HG03139 (cell line): ENCODE data around the gene MYZAP.

Source experiments
- ATAC-seq: cut with Tn5 transposase; IDR thresholded peaks from one replicate; pipeline ENCODE4 v1.9.1; 2021; ENCODE audit not compliant: unreplicated experiment

Gene MYZAP

DNA sequence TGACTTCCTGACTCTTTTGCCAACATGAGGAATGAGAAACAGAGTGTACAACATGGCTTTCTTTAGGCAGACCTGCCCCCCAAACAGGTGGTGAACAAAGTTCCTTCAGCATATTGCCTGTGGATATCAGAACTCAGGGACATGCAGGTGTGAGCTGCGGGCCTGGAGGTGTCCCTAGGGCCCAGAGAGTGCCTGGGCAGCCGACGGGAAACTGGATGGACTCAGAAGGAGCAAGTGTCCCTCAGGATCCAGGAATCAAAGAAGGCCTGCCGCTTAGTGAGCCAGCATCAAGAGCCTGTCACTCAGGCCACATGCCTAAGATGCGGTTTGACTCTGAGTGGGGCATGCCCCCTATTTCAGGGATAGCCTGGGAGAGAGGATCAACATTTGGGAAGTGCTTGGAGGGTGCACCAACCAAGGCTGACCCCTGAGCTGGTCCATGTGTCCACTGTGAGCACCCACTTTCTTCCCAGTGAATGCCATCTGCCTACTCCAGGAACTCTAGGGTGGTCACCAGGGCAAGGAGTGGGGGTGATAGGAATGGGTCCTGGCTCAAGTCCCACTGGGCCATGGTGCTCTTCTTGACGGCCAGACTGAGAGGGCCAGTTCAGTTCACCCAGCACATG is 98.8 kb downstream of the MYZAP start:
- no peak for ATAC-seq

DNA sequence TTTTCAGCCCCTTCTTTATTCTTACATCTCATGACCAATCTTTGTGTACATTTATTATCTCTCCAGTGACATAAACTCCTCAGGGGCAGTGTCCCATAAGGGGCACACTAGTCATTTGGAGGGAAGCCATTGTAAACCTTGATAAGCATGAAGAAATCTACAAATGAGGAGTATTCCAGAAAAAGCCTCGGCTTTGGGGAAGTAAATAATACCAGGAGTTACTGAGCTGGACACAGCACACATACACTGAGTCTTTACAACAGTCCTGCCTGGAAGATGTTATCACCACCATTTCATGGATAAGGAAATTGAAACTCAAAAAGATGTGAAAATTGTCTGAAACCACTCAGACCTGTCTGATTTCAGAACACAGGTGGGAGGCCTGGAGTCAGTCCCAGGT is 99.4 kb downstream of the MYZAP start:
- ATAC-seq = no peak

DNA sequence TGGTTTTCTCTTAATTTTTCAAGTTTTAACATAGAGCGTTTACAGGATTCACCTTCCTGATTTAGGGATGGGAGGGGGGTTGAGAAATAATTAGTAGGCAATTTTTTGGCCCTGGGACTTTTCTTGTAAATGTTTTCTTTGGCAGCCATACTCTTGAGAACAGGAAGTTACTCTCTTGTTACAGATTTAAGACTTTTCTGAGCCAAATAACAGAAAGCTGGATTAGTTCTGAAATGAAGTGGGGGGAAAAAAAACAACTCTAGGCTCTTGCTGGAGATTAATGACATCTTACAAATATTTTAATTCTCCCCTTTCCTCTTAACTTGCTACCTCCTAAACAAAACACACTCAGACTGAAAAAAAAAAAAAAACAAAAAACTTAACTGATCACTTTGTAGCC is 101.0 kb downstream of the MYZAP start:
- no peak for ATAC-seq

DNA sequence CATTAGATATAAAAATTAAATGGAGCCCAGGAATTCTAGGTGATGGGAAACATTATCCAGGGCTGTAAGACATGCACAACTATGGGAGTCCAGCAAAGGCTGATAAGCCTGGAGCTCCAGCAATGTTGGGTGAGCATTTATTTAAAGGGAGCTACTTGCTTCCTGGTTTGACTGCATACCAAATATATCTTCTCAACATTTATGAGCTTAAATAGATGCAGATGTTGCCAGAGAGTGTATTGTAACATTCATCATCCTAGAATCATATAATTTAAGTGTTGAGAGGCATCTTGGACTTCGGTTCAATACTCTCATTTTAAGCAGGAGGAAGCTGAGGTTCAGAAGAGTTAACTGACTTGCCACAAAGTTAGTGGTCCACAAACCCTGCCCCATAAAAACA is 102.6 kb downstream of the MYZAP start:
- no peak for ATAC-seq

DNA sequence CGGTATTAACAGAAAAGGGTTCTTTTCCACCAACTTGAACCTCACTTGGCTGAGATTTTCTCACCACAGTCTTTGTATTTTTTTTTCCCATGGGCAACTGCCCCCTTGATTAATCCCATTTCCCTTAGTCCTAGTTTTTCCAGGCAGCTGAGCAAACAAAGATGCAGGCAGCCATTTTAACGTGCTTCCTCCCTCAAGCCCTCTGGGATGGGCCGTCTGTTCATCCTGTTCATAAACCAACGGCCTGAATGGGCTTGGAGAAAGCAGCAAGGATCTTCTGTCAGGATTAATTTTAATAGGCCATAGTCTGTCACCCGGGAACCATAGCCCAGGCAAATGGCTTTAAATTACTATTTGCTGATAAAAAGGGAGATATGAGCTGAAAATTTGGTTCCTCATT is 104.4 kb downstream of the MYZAP start:
- ATAC-seq = no peak

DNA sequence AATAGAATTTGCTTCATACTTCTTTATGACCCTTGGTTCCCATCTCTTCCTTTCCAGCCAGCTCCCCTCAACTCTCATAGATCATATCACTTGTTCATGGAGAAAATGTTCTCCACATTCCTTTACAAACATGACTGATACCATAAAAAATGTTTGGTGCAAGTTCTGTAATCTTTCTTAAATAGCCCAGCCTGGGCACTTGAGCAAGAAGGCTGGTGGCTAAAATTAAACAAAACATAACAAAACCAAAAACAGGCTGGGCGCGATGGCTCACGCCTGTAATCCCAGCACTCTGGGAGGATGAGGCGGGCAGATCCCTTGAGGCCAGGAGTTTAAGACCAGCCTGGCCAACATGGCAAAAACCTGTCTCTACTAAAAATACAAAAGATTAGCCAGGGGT is 105.9 kb downstream of the MYZAP start:
- ATAC-seq = no peak

DNA sequence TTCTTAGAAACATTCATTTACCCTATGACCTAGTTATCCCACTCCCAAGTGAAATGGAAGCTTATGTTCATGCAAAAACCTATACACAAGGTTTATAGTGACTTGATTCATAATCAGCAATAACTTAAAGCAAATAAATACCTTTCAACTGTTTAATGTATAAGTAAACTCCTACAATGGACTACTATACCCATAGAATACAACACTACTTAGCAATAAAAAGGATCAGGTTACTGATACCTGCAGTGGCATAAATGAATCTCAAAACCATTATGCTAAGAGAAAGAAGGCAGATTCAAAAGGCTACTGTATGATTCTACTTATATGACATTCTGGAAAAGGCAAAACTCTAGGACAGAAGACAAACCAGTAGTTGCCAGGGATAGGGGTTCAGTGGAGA is 106.5 kb downstream of the MYZAP start:
- ATAC-seq = no peak

DNA sequence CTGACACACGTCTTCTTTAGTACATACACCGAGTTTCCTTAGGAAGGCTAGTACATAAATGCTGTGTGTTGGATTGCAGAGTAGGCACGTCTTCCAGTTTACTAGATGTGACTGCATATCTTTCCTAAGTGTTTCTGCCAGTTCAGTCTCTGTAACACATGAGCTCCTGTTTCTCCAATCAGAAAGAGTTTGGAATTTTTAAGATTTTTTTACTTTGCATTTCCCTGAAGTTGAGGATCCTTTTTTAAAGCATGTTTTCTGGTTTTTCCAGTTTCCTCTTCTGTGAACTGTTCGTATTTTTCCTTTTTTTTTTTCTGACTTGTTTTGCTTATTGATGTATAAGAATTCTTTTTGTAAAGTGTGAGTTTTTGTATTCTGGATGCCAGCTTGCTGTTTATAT is 107.3 kb downstream of the MYZAP start:
- ATAC-seq = no peak

DNA sequence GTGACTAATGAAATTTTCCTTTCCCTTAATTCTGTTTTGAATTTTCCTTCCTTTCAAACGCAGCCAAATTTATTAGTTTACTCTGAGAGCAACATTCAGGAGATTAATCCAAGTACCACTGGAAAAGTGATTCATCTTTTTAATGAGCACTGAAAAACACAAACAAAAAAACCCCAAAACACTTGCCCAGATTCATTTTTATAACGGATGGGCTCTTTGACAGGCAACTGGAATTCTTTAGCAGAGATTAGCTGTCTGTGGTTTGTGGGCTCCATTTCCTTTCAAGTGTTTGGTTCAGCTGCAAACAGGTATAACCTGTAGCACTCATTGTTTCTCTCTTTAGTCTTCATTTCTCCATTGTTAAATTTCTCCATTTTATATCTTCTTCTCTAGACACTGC is 111.7 kb downstream of the MYZAP start:
- no peak for ATAC-seq

DNA sequence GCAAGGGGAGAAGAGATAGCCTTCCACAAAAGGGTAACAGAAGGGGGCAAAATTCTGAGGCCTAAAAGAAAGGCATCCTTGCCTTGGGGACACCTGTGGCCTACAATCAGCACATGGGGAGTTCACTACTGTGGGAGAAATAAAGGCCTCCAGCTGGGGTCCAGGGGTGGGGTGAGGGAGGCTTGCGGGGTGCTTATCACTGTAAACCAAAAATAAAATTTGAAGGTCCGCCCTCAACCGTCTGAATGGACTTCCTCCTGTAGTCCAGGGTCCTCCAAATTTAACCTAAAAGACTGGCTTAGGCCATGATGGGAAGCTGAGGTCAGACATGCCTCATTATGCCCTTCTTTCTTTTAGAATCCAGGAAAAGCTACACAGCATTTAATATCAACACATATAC is 112.7 kb downstream of the MYZAP start:
- no peak for ATAC-seq

DNA sequence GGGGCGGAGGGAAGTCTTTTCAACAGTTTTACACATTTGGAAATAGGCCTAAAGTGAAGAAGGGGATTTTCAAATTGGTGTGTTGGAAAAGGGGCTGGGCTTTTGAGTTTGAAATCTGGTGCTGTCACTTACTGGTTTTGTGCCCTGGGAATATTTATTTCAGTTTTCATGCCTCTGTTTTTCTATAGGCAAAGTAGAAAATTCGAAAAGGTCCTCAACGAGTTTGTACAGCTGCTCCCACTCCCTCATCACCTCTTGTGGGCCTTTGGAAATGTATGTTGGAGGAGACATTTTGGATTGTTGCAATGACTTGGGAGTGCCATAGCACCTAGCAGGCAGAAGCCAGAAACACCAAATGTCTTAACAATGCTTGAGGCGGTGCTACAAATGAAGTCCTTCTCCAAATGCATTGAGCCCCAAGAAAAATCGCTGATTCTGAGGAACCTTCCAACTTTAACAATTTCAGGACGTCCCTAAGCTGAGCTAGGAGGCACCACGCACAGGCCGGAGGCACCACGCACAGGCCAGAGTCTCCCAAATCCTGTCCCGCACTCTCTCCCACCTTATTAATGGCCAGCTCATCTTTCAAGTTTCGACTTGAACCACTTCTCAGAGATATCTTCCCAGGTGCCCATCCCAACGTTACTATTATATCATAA is 114.2 kb downstream of the MYZAP start:
- ATAC-seq = no peak

DNA sequence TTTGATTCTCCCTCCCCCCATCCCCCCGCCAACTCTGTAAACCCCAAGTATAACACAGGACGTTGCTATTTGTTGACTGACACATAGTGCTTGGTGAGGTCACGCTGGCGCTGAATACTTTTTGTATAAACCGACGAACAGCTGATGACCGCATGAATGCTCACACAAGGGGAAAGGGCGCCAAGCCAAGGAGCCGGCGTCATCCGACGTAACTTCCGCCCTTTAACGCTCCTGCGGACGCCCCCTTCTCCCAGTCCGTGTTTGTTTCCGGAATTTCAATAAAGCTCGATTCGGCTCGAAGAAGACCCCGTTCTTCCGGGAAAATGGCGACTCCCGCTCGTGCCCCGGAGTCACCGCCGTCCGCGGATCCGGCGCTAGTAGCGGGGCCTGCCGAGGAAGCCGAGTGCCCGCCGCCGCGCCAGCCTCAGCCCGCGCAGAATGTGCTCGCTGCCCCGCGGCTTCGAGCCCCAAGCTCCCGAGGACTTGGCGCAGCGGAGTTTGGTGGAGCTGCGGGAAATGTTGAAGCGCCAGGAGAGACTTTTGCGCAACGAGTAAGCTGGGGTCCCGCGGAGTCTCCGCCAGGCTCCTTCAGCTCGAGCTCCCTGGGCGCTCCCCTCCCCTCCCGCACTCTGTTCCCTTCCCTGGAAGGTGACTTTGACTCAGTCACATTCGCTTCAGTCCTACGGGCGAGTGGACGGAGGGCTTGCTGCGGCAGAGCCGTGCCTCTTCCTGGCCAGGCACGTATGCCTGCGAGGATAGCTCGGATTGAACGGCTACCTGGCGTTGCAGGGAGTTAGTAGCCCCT is 114.9 kb downstream of the MYZAP start, which contains the start of gene POLR2M:
TSS of gene POLR2M (plus strand) at position 310 of the 805 bp plus-strand sequence. CDS start at position 439, 129 bp downstream.
- ATAC-seq = peak; percentile 94

DNA sequence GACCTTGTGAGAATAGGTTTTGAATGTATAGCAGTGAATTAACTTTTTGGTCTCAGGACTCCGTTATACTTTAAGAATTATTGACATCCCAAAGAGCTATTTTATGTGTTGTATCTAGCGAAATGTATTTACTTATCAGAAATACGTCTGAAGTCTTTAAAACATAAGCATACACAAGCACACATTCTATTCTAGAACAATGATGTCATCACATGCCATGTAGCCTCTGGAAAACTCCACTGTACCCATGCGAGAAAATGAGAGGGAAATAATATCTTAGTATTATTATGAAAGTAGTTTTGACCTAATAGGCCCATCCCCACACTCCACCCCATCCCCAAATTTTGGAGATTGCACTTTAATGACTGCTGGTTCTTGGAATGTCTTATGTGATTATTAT is 116.3 kb downstream of the MYZAP start:
- ATAC-seq = no peak

DNA sequence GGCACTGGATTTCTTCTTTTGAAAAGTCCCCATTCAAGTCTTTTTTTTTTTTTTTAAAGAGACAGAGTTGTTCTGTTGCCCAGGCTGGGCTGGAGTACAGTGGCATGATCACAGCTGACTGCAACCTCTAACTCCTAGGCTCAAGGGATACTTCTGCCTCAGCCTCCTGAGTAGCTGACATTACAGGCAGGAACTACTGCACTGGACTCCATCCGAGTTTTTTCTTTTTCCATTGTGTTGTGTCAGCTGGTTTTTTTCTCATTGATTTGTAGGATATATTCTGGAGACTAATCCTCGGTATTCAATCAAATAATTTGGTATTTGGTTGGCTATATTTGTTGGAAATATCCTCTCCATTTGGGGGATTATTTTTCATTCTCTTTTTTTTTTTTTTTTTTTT is 126.6 kb downstream of the MYZAP start:
- no peak for ATAC-seq

DNA sequence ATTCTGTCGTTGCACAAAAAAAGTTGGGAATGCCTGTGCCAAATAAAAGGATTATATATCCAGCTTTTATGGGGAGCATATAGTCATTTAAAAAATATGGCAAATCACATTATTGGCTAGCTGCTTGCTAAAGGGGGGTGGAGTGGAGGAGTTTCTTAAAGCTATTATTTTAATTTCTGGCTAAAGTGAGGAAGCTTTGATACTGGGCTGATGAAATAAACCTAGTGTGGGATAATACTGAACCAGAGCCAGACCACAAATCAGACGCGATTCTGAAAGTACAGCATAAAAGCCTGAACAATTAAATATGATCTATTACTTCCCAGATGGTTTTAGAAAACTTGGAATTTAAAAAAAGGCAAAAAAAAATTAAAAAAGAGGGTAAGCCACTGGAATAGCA is 129.2 kb downstream of the MYZAP start:
- ATAC-seq = no peak

DNA sequence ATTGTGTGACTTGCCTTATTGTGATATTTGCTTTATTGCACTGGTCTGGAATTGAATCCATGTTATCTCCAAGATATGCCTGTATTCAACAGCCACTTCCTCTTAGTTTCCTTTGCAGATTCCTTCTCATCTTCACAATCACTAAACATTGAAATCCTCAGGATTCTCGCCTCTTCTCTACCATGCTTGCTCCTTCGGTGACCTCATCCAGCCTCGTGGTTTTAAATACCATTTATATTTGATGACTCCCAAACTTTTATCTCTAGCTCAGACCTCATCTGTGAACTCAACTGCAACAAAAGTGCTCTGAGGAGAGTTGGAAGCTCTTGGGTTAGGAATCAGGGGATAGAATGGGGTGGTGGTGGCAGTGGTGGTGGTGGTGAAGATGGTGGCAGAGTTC is 134.7 kb downstream of the MYZAP start:
- ATAC-seq = no peak

DNA sequence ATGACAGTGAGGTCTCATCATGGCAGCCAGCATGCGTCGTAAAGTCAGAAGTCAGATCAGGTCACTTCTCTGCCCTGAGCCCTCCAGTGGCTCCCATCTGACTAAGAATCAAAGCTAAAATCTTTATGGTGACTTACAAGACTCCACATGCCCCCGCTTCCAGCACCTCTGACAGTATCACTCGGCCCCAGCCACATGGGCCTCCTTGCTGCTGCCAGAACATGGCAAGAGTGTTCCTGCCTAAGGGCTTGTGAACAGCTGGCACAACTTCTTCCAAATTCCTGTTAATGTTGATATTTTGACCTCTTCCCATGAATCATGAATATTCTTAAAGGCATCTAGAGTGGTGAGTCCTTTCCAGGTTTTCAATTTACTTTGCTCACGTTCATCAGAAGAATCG is 135.3 kb downstream of the MYZAP start:
- no peak for ATAC-seq

DNA sequence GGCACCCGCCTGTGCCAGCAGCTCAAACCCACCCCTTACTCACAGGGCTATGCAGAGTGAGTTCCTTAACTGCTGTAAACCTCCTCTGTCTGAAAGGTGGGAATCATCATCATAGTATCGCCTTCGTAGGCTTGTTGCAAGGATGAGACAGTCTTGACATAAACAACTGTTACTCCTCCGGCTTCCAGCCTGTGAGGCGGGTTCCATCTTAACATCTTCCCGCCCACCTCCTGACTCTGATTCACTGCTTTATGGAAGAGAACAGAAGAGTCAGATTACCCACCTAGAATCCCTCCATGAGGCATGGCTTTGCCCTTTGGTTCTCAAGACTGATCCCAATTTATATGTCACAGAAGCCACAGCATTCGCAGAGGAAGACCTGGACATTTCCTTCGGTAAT is 136.7 kb downstream of the MYZAP start:
- no peak for ATAC-seq

DNA sequence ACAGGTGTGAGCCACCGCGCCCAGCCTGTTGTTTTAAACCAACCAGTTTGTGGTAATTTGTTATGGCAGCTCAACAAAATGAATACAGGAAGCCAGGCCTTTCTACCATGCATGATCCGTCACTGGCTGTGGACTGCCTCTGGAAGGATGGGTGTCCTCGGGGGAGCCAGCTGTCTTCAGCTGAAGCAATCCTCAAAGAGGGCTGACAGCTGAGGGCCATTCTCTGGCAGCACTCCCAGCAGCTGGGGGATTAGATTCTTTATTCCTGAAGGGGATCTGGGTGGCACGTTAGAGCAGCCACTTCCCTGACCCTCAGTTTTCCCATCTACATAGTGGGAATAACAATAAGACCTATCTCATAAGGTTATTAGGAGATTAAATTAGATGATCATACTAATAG is 139.2 kb downstream of the MYZAP start:
- ATAC-seq = no peak

DNA sequence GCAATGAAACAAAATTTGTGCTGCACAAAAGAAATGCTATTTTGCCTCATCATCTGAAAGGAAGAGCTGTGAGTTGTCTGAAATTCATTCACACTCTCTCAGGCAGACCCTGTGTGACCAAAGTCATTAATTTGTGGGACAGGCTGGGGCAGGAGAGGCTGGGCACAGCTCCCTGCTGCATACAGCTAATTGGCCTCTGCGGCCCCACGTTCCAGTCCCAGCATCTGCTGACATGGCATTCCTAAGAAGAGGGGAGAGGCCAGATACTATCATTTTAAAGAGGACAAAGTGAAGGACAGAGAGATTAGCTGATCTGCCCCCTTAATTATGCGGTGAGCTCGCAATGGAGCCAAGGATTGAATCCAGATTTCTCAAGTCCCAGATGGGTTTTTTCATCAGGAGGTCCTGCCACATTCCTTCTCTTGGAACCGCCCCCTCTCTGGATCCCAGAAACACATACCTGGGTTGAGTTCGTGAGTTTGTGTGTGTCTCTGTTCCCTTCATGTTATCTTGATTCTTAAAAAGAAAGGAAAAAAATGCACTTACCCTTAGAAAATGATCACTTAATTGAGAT is 139.9 kb downstream of the MYZAP start:
- no peak for ATAC-seq

DNA sequence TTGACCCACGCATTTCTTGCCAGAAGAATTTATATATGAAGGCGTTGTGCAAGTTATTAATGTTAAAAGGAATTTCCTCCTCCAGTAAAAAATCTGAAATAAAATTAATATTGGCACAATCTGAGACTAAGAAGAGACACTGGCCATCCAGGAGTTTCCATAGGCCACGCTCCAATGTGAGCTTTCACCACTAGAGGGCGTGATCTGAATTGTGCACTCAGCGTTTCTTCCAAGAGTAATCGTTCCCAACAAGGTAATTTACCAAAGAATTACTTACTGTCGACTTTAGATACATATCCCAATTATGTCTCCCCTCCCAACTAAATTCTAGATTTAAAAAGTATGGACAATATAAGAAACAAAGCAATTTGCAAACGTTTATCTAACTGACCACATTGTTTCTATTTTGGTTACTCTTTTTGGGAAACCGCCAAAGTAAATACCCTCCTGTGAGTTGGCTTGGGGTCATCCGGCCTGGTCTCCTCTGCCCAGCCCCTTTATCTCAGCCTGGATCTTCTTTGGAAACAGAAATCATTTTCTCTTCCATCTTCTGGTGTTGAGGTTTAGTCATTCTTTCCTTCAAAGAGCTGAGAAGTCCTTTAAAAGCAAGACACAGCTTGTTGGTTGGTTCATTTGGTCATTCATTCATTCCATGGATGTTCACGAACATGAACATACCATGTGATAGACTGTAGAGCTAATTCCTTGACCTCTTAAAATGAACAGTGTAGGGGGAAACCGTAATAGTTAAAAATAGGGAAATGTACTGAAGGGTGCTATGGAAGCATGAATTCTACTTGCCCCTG is 141.0 kb downstream of the MYZAP start:
- no peak for ATAC-seq
